Measurements from ENCODE around the gene NTF3.

The NTF3 gene

GRCh38 chr12:5537771-5538170 is 105.9 kb downstream of the NTF3 start:
- H3K4me3 ChIP-seq (ENCODE audit: low read depth, low read length): no peak overlapping the region
- DNase-seq (ENCODE audit: low read depth): no peak
- TF ChIP-seq CTCF (IDR thresholded peaks at IDR 0.05; ENCODE audit: insufficient read depth, low read depth, low read length, missing control alignments): no peak

All from GM12865 (cell line).